NCI-H146 (cell line): Measurements from ENCODE around the gene C6orf136.
"Not testable (repeated sequence)": the region's sequence is repeated elsewhere in the genome, so short reads cannot be mapped to it uniquely, and the experiment has no call there.

Source experiments
- DNase-seq: peaks from one replicate; lab custom pipeline; 2025; lab: John Stamatoyannopoulos, UW

Gene C6orf136

GRCh38 chr6:30657922-30658321 lies 11.0 kb downstream of the C6orf136 start:
- not testable (repeated sequence) for DNase-seq

- DNase-seq = no peak
Observed at GRCh38 chr6:30664994-30665767, 18.2 kb downstream of the C6orf136 start.

- not testable (repeated sequence) for DNase-seq
Observed at GRCh38 chr6:30666300-30666699, 19.4 kb downstream of the C6orf136 start.

GRCh38 chr6:30670760-30671527 lies 24.0 kb downstream of the C6orf136 start:
- DNase-seq = no peak

GRCh38 chr6:30672445-30673253 lies 25.7 kb downstream of the C6orf136 start, which contains the start of gene DHX16:
DHX16 (minus strand) TSS chr6:30673006; CDS start chr6:30672841, 165 bp downstream.
- DNase-seq = peak; percentile 94

GRCh38 chr6:30676660-30677285 lies 29.8 kb downstream of the C6orf136 start:
- DNase-seq = no peak

- peak; percentile 66 for DNase-seq
Observed at GRCh38 chr6:30678964-30679726, 32.2 kb downstream of the C6orf136 start.

GRCh38 chr6:30679765-30680535 lies 33.0 kb downstream of the C6orf136 start:
- DNase-seq = no peak

- no peak for DNase-seq
Observed at GRCh38 chr6:30681766-30682142, 34.8 kb downstream of the C6orf136 start.

- no peak for DNase-seq
Observed at GRCh38 chr6:30682143-30683117, 35.5 kb downstream of the C6orf136 start.

- DNase-seq = no peak
Observed at GRCh38 chr6:30683183-30683979, 36.4 kb downstream of the C6orf136 start.

- no peak for DNase-seq
Observed at GRCh38 chr6:30683980-30684338, 37.0 kb downstream of the C6orf136 start.

GRCh38 chr6:30684386-30685156 lies 37.6 kb downstream of the C6orf136 start:
- DNase-seq = no peak

GRCh38 chr6:30685157-30686008 lies 38.5 kb downstream of the C6orf136 start:
- DNase-seq = no peak

GRCh38 chr6:30686009-30686907 lies 39.3 kb downstream of the C6orf136 start, which contains the start of gene PPP1R18:
PPP1R18 (minus strand) TSS chr6:30686645; CDS start chr6:30686018, 627 bp downstream.
- peak; percentile 60 for DNase-seq
